ENCODE data around the gene MSRB1. TPM values are rescaled to one million over a fixed set of nuclear protein-coding genes. Genes with fewer than 3 reads are reported as not detected.
"Not testable (repeated sequence)": the region's sequence is repeated elsewhere in the genome, so short reads cannot be mapped to it uniquely, and the experiment has no call there.

Gene MSRB1
- polyA plus RNA-seq, 6 donors from 2014 or later: 15.6 to 34.5 (median 18.8) TPM

GRCh38 chr16:1947369-1947670 is 4.3 kb upstream of the MSRB1 start:
- no peaks in the 10 kb centered on the region for H3K36me3 Mint-ChIP-seq
- peaks cover 0 to 12% (median 0%) of the 10 kb centered on the region in 3 donors for H3K27me3 Mint-ChIP-seq
- H3K27ac Mint-ChIP-seq: no peak overlapping the region
- ATAC-seq (ENCODE audit: low read depth in 2 of 2) (no peak), DNase-seq (no peak)
- H3K4me3 Mint-ChIP-seq: no peak overlapping the region
- peaks cover 5 to 9% (median 7%) of the 10 kb centered on the region in 3 donors for H3K4me1 Mint-ChIP-seq
- no peaks in the 10 kb centered on the region for H3K9me3 Mint-ChIP-seq

GRCh38 chr16:1946495-1947368 is 3.7 kb upstream of the MSRB1 start:
- ATAC-seq (ENCODE audit: low read depth in 2 of 2): no peak
- Mint-ChIP-seq H3K4me3 (no peak overlapping the region), H3K9me3 (no peaks in the 10 kb centered on the region), H3K27ac (peak overlapping the region in 1 of 6 donors; percentile 47), H3K27me3 (peaks cover 0 to 12% (median 0%) of the 10 kb centered on the region in 3 donors), H3K36me3 (no peaks in the 10 kb centered on the region), H3K4me1 (peaks cover 10 to 15% (median 10%) of the 10 kb centered on the region in 3 donors)
- DNase-seq: no peak

- Mint-ChIP-seq H3K27ac (peak overlapping the region in 1 of 6 donors; percentile 35), H3K36me3 (no peaks in the 10 kb centered on the region), H3K9me3 (no peaks in the 10 kb centered on the region), H3K4me3 (no peak overlapping the region), H3K27me3 (peaks cover 0 to 5% (median 0%) of the 10 kb centered on the region in 3 donors), H3K4me1 (peaks cover 10 to 18% (median 15%) of the 10 kb centered on the region in 3 donors)
- DNase-seq: no peak
- no peak for ATAC-seq (ENCODE audit: low read depth in 2 of 2)
These were observed 2.8 kb upstream of the MSRB1 start for GRCh38 chr16:1945559-1946391.

GRCh38 chr16:1944612-1945199 is 1.7 kb upstream of the MSRB1 start:
- ATAC-seq (ENCODE audit: low read depth in 2 of 2) (no peak), DNase-seq (no peak)
- H3K36me3 Mint-ChIP-seq: no peaks in the 10 kb centered on the region
- H3K9me3 Mint-ChIP-seq: no peaks in the 10 kb centered on the region
- no peaks in the 10 kb centered on the region for H3K27me3 Mint-ChIP-seq
- peak overlapping the region in 3 of 6 donors; percentile 75 to 92 (median 78) for H3K27ac Mint-ChIP-seq
- H3K4me3 Mint-ChIP-seq: peak overlapping the region in 7 of 8 donors; percentile 25 to 91 (median 82)
- peaks cover 10 to 18% (median 15%) of the 10 kb centered on the region in 3 donors for H3K4me1 Mint-ChIP-seq

- peak overlapping the region; percentile 83 to 92 (median 90) for H3K4me3 Mint-ChIP-seq
- no peaks in the 10 kb centered on the region for H3K27me3 Mint-ChIP-seq
- no peak for DNase-seq
- no peak for ATAC-seq (ENCODE audit: low read depth in 2 of 2)
- peaks cover 10 to 18% (median 15%) of the 10 kb centered on the region in 3 donors for H3K4me1 Mint-ChIP-seq
- no peaks in the 10 kb centered on the region for H3K36me3 Mint-ChIP-seq
- no peaks in the 10 kb centered on the region for H3K9me3 Mint-ChIP-seq
- peak overlapping the region in 3 of 6 donors; percentile 42 to 77 (median 49) for H3K27ac Mint-ChIP-seq
These were observed 771 bp downstream of the MSRB1 start for GRCh38 chr16:1942047-1942809.

GRCh38 chr16:1941162-1942046 is 1.6 kb downstream of the MSRB1 start:
- H3K36me3 Mint-ChIP-seq: no peaks in the 10 kb centered on the region
- DNase-seq: no peak
- H3K27me3 Mint-ChIP-seq: no peaks in the 10 kb centered on the region
- no peaks in the 10 kb centered on the region for H3K9me3 Mint-ChIP-seq
- no peak for ATAC-seq (ENCODE audit: low read depth in 2 of 2)
- H3K27ac Mint-ChIP-seq: peak overlapping the region in 2 of 6 donors; percentile 30 to 34
- peak overlapping the region; percentile 83 to 92 (median 90) for H3K4me3 Mint-ChIP-seq
- H3K4me1 Mint-ChIP-seq: peaks cover 10 to 18% (median 15%) of the 10 kb centered on the region in 3 donors

GRCh38 chr16:1940273-1941161 is 2.5 kb downstream of the MSRB1 start:
- H3K27me3 Mint-ChIP-seq: no peaks in the 10 kb centered on the region
- ATAC-seq (ENCODE audit: low read depth in 2 of 2): no peak
- no peak overlapping the region for H3K27ac Mint-ChIP-seq
- H3K4me3 Mint-ChIP-seq: peak overlapping the region in 3 of 8 donors; percentile 40 to 88 (median 59)
- DNase-seq: no peak
- H3K9me3 Mint-ChIP-seq: no peaks in the 10 kb centered on the region
- H3K36me3 Mint-ChIP-seq: no peaks in the 10 kb centered on the region
- H3K4me1 Mint-ChIP-seq: peaks cover 10 to 18% (median 15%) of the 10 kb centered on the region in 3 donors

GRCh38 chr16:1939833-1940232 is 3.2 kb downstream of the MSRB1 start:
- peaks cover 10 to 18% (median 15%) of the 10 kb centered on the region in 3 donors for H3K4me1 Mint-ChIP-seq
- DNase-seq; H3K9me3 Mint-ChIP-seq; H3K36me3 Mint-ChIP-seq; ATAC-seq (ENCODE audit: low read depth in 2 of 2); H3K27ac Mint-ChIP-seq; H3K27me3 Mint-ChIP-seq: not testable (repeated sequence)
- peak overlapping the region in 1 of 8 donors; percentile 35 for H3K4me3 Mint-ChIP-seq

- H3K27me3 Mint-ChIP-seq: no peaks in the 10 kb centered on the region
- ATAC-seq (ENCODE audit: low read depth in 2 of 2) (no peak), DNase-seq (no peak)
- no peak overlapping the region for H3K4me3 Mint-ChIP-seq
- H3K9me3 Mint-ChIP-seq: no peaks in the 10 kb centered on the region
- H3K36me3 Mint-ChIP-seq: no peaks in the 10 kb centered on the region
- H3K27ac Mint-ChIP-seq: peak overlapping the region in 1 of 6 donors; percentile 78
- H3K4me1 Mint-ChIP-seq: peaks cover 6 to 16% (median 15%) of the 10 kb centered on the region in 3 donors
These were observed 4.1 kb downstream of the MSRB1 start for GRCh38 chr16:1938910-1939309.

GRCh38 chr16:1938316-1938715 is 4.7 kb downstream of the MSRB1 start:
- H3K36me3 Mint-ChIP-seq: no peaks in the 10 kb centered on the region
- H3K4me3 Mint-ChIP-seq: peak overlapping the region in 1 of 8 donors; percentile 53
- no peaks in the 10 kb centered on the region for H3K27me3 Mint-ChIP-seq
- peaks cover 6 to 15% (median 11%) of the 10 kb centered on the region in 3 donors for H3K4me1 Mint-ChIP-seq
- no peak for ATAC-seq (ENCODE audit: low read depth in 2 of 2)
- H3K9me3 Mint-ChIP-seq: no peaks in the 10 kb centered on the region
- DNase-seq: no peak
- H3K27ac Mint-ChIP-seq: no peak overlapping the region

GRCh38 chr16:1936945-1937479 is 6.0 kb downstream of the MSRB1 start:
- Mint-ChIP-seq H3K36me3 (no peaks in the 10 kb centered on the region), H3K27me3 (no peaks in the 10 kb centered on the region), H3K4me1 (peaks cover 3 to 6% (median 6%) of the 10 kb centered on the region in 3 donors), H3K27ac (no peak overlapping the region), H3K9me3 (no peaks in the 10 kb centered on the region), H3K4me3 (no peak overlapping the region)
- DNase-seq (no peak), ATAC-seq (ENCODE audit: low read depth in 2 of 2) (no peak)
